Heart left ventricle (tissue), 13 donors: ENCODE data around the gene PCSK4.

Source experiments
- CTCF ChIP-seq, 12 donors: fragments of 200-600 bp; sonication (generic) in 4 of 12; IDR thresholded peaks; one replicate each; pipeline versions ENCODE4 v1.5.0 to v1.8.0; 2018 to 2022; ENCODE audit warnings: antibody characterized with exemption in 12 of 12, mild to moderate bottlenecking in 5 of 12
- POLR2A ChIP-seq, 2 donors: fragments of 450-650 bp; IDR thresholded peaks; one replicate each; pipeline ENCODE4 v1.6.1; 2017; ENCODE audit warnings: antibody characterized with exemption in 2 of 2, mild to moderate bottlenecking in 2 of 2, moderate library complexity in 2 of 2
- donor health status: ischemic (EF 13 %, LVEDD 7.1; RV severe dilation, severe dysfunction).
- donor health status: DM: no; HTN: yes; CAD: no.
- donor health status: DM: no; HTN: no; CAD: no.
- donor health status: ischemic (EF 25% LVEDD 6.9; RV normal size, moderate dysfunction).
- donor health status: ischemic (EF 25% LVEDD 5.7; RV mildly dilated, moderate dysfunction).
- donor health status: ischemic (EF 35%, LVEDD 5.7; RV mildly dilated, moderate dysfunction).
- donor health status: nonischemic (EF 11% LVEDD 7.7; RV severe dilation, severe dysfunction).
- donor health status: DM: yes; HTN: yes; CAD: no.
- donor health status: PGD.
- donor health status: ischemic (EF 29% LVEDD 5.4; RV normal size, mild dysfunction).
- donor health status: nonischemic (EF 23%, LVEDD 6.1; RV moderate dilation, normal function).

GRCh38 chr19:1460033-1460995 lies 29.8 kb downstream of the PCSK4 start:
- TF ChIP-seq POLR2A (IDR thresholded peaks at IDR 0.05) (no peak), CTCF (IDR thresholded peaks at IDR 0.05) (no peak)
